HL-60 (cell line): ENCODE data around the gene PAGE2.
"Not testable (repeated sequence)": the region's sequence is repeated elsewhere in the genome, so short reads cannot be mapped to it uniquely, and the experiment has no call there.

Experiments used
- DNase-seq, 2 experiments: peaks; one replicate each; pipeline ENCODE4 v3.0.0-alpha.2; 2010 to 2020; ENCODE audit warnings: low read depth in 1 of 2, low spot score in 1 of 2
- H3K27ac ChIP-seq: fragments of 250-450 bp; sonication (Bioruptor Pico); replicated peaks from 2 replicates; pipeline ENCODE4 v1.5.1; 2020; ENCODE audit warnings: mild to moderate bottlenecking, moderate library complexity
- H3K27me3 ChIP-seq: fragments of 250-450 bp; sonication (Bioruptor Pico); 2 replicates; pipeline ENCODE4 v1.5.1; 2021; ENCODE audit warnings: mild to moderate bottlenecking, moderate library complexity; ENCODE audit not compliant: insufficient read depth, poor library complexity, severe bottlenecking
- H3K4me3 ChIP-seq: replicated peaks from 2 replicates; pipeline ENCODE4 v1.5.1; 2011; ENCODE audit warnings: mild to moderate bottlenecking, control low read depth, low read length; ENCODE audit not compliant: insufficient read depth
- CTCF ChIP-seq: IDR thresholded peaks from one replicate; pipeline ENCODE4 v1.5.1; 2011; ENCODE audit warnings: low read length, control low read depth, inconsistent platforms; ENCODE audit not compliant: insufficient read depth
- GABPA ChIP-seq: IDR thresholded peaks from 2 replicates; pipeline ENCODE4 v1.6.1; 2012; ENCODE audit warnings: low read depth
- POLR2AphosphoS5 ChIP-seq: IDR thresholded peaks from 2 replicates; pipeline ENCODE4 v1.6.1; 2012; ENCODE audit warnings: low read depth
- REST ChIP-seq: IDR thresholded peaks from 2 replicates; pipeline ENCODE4 v1.6.1; 2012; ENCODE audit warnings: low read depth; ENCODE audit not compliant: insufficient replicate concordance
- SPI1 ChIP-seq: IDR thresholded peaks from 2 replicates; pipeline ENCODE4 v1.6.1; 2012; ENCODE audit warnings: low read depth, mild to moderate bottlenecking, borderline replicate concordance
- long read RNA-seq: library from polyadenylated mRNA; unstranded; transcript quantifications from one replicate; pipeline ENCODE4 v2.0.0, GENCODE V29; 2020

PAGE2 gene
- long read RNA-seq, result 0 reads

- Histone ChIP-seq H3K4me3 (no peak within 1 kb of the TSS), H3K27me3 (no peaks in the 10 kb centered on the region), H3K27ac (no peak within 1 kb of the TSS)
- TF ChIP-seq SPI1, result no peak
- TF ChIP-seq POLR2AphosphoS5, result no peak
- TF ChIP-seq CTCF, result no peak
- no peak for TF ChIP-seq REST
- no peak for TF ChIP-seq GABPA
- DNase-seq, result no peak
These were observed at the start of gene PAGE2 for GRCh38 chrX:55088795-55089489. Gene PAGE2 (plus strand): TSS chrX:55089018. CDS start chrX:55090021, 1,003 bp downstream.

GRCh38 chrX:55039471-55039870, 49.3 kb upstream of the PAGE2 start:
- no peaks in the 10 kb centered on the region for H3K27me3 ChIP-seq
- H3K4me3 ChIP-seq, result no peak overlapping the region
- TF ChIP-seq SPI1, result no peak
- no peak for TF ChIP-seq REST
- no peak for TF ChIP-seq CTCF
- H3K27ac ChIP-seq, result no peak overlapping the region
- DNase-seq, result no peak

- Histone ChIP-seq H3K4me3 (no peak overlapping the region), H3K27ac (no peak overlapping the region), H3K27me3 (no peaks in the 10 kb centered on the region)
- DNase-seq, result no peak
- TF ChIP-seq REST, result no peak
- no peak for TF ChIP-seq GABPA
- TF ChIP-seq SPI1, result no peak
- TF ChIP-seq POLR2AphosphoS5, result no peak
- TF ChIP-seq CTCF, result no peak
These were observed 47.3 kb upstream of the PAGE2 start for GRCh38 chrX:55041514-55041913.

- not testable (repeated sequence) for H3K27me3 ChIP-seq, H3K27ac ChIP-seq, DNase-seq, H3K4me3 ChIP-seq
These were observed 38.2 kb upstream of the PAGE2 start for GRCh38 chrX:55050599-55050998.
